Measurements from ENCODE around the gene TRIM65.

GRCh38 chr17:75842411-75842810 lies 54.3 kb downstream of the TRIM65 start:
- no peak for TF ChIP-seq CTCF (IDR thresholded peaks at IDR 0.05)
- TF ChIP-seq POLR2A (IDR thresholded peaks at IDR 0.05), result no peak
- TF ChIP-seq POLR2AphosphoS5 (IDR thresholded peaks at IDR 0.05), result no peak
